Neural progenitor cell (in vitro differentiated cells): ENCODE data around the gene DDB1.

Experiments
- CTCF ChIP-seq: fragments of 200-600 bp; sonication (generic); IDR thresholded peaks from 2 replicates; pipeline ENCODE4 v1.5.1; 2017; ENCODE audit warnings: antibody characterized with exemption, mild to moderate bottlenecking
- EZH2 ChIP-seq: fragments of 200-600 bp; sonication (generic); IDR thresholded peaks from 2 replicates; pipeline ENCODE4 v1.6.1; 2017; ENCODE audit warnings: antibody characterized with exemption, mild to moderate bottlenecking, moderate library complexity

GRCh38 chr11:61331651-61332050 is 1.3 kb downstream of the DDB1 start:
- TF ChIP-seq CTCF (no peak), EZH2 (no peak)
